Measurements from ENCODE around the gene ZFYVE27.

The ZFYVE27 gene

DNA sequence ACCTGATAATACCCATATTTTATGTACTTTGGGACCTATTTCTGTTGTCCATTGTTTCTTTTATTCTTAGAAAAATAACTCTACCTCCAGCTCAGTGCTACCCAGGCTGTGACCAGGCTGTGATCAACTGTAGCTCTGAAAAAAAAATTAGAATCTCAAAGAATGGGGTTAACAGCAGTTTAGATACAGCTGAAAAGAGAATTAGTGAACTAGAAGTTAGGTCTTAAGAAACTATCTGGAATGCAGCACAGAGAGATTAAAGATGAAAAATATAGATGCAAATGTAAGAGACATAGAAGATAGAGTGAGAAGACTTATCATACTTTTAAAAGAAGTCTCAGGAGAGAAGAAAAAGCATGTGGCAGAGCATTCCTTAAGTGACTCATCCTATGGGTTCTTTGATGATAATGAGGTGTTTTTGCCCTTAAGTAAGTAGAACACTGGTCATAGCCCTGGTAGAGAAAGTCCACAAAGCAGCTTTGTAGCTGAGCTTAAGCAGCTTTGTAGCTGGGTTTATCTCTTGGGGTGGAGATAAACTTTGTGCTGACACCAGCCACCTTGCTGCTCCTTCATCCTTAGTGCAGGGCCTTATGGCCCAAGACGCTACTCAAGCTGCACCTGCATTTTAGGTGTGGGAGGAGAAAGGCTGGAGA lies 62.2 kb downstream of the ZFYVE27 start:
- DNase-seq, result no peak

DNA sequence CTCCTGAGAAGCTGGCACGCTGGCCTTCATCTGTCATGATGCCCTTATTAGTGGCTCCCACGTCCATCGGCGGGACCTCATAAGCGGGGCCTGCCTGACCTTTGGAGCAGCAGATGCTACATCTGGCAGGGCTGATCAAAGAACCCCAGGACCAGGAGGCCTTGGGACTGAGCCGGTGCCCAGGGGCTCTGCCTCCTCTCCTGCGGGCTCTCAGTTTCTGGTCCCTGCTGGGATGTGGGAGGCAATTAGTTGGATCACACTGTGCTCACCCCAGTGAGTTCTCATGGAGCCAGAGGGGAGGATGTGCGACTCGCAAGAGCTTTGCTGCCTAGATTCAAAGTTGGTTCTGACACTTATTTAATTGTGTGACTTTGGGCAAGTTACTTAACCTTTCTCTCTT lies 63.5 kb downstream of the ZFYVE27 start:
- DNase-seq, result no peak

DNA sequence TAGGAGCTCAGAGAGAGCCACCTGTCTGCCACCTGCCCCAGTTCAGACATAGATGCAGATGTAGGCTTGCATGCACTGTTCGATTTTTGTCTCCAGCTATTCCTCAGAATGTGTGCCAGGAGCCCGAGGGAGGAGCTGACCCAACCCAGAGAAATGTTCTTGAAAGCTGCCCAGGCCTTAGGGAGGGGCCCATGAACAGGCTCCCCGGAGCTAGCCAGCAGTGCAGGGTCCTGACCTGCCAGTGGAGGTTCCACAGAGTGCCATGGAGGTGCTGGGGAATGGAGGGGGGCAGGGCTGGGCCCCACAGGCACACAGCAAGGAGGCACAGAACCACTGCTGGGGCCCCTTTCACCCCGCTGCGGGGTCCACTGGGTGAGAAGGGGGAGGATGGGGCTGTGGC lies 64.5 kb downstream of the ZFYVE27 start:
- no peak for DNase-seq

DNA sequence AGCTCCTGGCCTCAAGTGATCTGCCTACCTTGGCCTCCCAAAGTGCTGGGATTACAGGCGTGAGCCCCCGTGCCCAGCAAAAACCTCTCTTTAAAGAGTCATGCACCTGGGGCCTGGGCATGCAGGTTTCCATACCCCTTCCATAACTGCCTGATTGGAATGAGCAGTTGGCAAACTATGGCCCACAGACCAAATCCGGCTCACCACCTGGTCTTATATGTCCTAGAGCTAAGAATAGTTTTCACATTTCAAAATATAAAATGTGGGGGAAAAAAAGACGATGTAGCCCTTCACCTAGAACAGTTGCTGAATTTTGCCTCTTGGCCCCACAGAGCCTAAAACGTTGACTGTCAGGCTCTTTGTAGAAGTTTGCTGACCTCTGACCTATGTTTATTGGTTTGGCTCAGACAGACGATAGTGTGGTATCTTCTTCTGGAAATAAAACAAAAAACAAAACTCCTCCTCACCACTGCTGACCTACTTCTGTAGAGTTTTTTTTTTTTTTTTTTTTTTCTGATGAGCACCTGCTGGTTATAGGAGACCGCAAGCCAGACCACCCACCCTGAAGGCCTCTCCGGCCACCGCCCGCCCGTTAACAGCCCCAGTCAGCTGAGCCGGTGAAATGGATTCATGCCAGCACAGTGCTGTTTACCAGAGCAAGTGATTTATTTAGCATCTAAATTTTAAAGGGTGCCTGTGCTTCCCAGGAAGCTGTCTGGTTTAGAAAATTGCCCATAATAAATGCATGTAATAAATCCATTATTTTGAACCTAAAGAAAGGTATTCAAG lies 68.4 kb downstream of the ZFYVE27 start:
- DNase-seq, result no peak

DNA sequence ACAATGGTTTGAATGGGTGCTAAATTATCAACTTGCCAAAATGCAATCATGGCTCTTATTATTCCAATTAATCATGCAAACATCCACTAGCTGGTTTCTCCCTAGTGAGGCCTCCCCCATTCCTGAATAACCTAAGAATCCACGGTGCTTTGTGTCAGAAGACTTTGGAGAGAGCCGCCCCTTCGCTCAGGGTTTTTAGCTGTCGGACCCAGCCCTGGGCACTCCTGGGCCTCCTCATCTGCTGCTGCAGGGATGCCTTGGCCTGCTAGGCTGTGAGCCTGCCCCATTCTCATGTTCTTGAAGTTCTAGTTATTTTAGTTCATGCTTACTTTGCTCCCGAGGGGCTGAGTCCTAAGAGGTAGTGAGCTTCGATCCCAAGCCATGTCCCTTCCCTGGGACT lies 69.0 kb downstream of the ZFYVE27 start:
- DNase-seq, result no peak

DNA sequence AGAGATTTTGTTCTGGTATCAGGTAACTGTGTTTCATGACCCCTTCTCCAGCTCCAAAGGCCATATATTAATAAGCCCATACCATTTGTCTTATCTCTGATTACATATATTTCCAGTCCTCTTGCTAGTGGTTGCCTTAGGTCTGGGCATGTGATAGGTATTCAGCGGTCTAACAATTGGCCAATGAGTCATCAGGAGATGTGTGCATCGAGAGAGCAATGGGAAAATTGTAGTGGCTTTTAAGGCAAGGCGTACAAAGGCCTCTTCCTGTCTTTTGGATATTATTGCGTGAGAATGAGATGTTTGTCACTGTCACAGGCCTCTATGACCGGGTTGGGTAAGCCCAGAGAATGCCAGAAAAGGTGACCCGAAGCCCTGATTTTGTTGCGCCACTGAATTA lies 73.5 kb downstream of the ZFYVE27 start:
- DNase-seq, result no peak
